ENCODE results near the gene C19orf81.

The C19orf81 gene

DNA sequence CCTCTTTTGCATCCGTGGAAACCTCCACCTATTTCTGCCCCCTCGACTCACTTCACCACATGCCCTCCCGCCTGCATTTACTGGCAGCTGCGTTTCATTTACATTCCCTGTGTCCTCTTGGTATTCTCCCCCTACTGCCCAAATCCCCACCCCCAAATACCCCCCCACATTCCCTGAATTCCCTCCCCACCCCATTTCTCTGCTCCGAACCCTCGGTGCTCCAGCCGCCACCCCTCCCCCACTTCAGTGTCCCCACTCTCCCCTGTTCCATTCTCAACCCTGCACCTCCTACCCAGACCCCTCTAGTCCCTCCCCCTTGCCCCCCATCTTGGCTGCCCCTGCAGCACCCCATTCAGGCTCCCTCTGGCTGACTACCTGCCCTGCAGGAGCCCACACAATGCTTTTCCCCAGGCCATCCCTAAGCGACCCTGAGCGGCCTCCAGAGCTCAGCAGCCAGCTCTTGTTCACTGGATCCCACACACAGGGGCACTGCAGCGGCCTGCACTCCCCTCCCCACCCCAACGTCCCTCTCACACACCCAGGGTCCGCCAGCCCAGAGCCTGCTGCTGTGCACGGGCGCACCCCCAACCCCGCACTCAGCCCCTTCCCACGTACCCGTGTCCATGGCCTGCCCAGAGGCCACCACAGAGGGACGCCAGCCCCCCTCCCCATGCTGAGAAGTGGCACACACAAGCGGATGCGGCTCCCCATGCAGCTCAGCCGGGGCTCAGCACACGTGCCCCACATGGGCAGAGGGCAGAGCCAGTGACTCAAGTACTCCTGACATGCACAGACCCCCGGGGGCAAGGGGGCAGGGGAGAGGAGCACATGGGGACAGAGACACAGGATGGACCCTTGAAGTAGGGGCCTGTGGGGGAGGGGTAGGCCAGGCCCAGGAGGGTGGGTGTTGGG is 44.1 kb downstream of the C19orf81 start:
- no peak for DNase-seq (ENCODE audit: low read depth)

DNA sequence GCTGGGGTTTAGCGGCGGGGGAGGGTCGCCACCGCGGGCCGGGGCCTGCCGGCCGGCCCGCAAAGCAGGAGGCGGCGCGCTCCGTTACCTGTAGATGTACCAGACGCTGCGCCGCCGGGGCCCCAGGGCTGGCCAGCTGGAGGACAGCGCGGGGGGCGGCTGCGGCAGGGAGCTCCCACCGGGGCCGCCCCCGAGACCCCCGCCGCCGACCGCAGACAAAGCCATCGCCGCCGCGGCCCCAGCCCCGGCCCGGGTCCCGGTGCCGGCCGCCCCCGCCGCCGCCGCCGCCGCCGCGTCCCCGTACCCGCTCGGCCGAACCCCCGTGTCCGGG is 45.5 kb downstream of the C19orf81 start:
- DNase-seq (ENCODE audit: low read depth): no peak
- TF ChIP-seq, protein P1, sequence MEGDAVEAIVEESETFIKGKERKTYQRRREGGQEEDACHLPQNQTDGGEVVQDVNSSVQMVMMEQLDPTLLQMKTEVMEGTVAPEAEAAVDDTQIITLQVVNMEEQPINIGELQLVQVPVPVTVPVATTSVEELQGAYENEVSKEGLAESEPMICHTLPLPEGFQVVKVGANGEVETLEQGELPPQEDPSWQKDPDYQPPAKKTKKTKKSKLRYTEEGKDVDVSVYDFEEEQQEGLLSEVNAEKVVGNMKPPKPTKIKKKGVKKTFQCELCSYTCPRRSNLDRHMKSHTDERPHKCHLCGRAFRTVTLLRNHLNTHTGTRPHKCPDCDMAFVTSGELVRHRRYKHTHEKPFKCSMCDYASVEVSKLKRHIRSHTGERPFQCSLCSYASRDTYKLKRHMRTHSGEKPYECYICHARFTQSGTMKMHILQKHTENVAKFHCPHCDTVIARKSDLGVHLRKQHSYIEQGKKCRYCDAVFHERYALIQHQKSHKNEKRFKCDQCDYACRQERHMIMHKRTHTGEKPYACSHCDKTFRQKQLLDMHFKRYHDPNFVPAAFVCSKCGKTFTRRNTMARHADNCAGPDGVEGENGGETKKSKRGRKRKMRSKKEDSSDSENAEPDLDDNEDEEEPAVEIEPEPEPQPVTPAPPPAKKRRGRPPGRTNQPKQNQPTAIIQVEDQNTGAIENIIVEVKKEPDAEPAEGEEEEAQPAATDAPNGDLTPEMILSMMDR (IDR thresholded peaks at IDR 0.05; ENCODE audit: low read depth, low read length): no peak
- TF ChIP-seq POLR2A (IDR thresholded peaks at IDR 0.05; ENCODE audit: extremely low read depth, insufficient read length): no peak
- TF ChIP-seq, protein P2, sequence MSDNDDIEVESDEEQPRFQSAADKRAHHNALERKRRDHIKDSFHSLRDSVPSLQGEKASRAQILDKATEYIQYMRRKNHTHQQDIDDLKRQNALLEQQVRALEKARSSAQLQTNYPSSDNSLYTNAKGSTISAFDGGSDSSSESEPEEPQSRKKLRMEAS (IDR thresholded peaks at IDR 0.05; ENCODE audit: low read depth, low read length): no peak
- no peak for TF ChIP-seq MYC (IDR thresholded peaks at IDR 0.05; ENCODE audit: low read depth, low read length)
- H3K4me3 ChIP-seq (ENCODE audit: low read depth, low read length): no peak overlapping the region

More for the DNA sequence above, 44.1 kb downstream of the C19orf81 start:
- TF ChIP-seq, protein P2 (IDR thresholded peaks at IDR 0.05; ENCODE audit: low read depth, low read length): no peak
- TF ChIP-seq, protein P1 (IDR thresholded peaks at IDR 0.05; ENCODE audit: low read depth, low read length): no peak
- TF ChIP-seq POLR2A (IDR thresholded peaks at IDR 0.05; ENCODE audit: extremely low read depth, insufficient read length) (no peak), MYC (IDR thresholded peaks at IDR 0.05; ENCODE audit: low read depth, low read length) (no peak)
- H3K4me3 ChIP-seq (ENCODE audit: low read depth, low read length): no peak overlapping the region

DNA sequence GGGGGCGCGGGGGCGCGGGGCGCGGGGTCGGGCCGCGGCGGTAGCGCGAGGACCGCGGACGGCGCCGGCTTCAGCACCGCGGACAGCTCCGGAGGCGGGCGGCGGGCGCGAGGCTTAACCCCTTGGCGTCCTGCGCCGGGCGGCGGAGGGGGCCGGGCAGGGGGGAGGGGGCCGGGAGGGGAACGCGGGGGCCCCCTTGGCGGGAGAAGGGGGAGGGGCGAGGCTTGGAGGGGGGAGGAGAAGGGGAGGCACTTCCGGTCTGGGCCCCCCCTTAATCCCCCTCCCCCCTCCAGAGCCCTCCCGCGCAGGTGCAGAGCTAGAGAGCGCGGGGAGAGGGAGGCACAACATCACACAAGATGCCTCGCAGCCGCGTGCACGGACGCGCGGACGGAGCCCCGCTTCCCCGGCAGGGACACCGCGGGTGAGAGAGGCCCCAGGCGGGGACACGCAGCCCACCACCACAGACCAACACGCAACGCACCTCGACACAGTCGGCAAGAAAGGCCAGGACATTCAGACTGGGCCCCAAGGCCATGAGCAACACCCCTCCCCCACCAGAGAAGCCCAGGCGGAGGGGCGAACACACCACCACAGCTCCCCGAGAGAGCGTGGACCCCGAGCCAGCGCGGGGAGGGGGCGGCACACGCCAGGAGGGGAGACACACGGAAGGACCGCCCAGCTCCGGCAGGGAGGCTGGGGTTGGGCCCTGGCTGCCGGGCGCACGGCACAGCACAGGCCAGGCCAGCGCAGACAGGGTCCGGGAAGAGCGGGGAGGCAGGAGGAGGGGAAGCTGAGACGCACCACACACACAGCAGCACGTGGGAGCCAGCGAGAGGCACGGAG is 46.2 kb downstream of the C19orf81 start:
- no peak for TF ChIP-seq POLR2A (IDR thresholded peaks at IDR 0.05; ENCODE audit: extremely low read depth, insufficient read length)
- TF ChIP-seq, protein P2 (IDR thresholded peaks at IDR 0.05; ENCODE audit: low read depth, low read length): peak; percentile 36; the same call in 1 of the 2 replicates
- H3K4me3 ChIP-seq (ENCODE audit: low read depth, low read length): no peak overlapping the region
- peak; percentile 43 for DNase-seq (ENCODE audit: low read depth)

DNA sequence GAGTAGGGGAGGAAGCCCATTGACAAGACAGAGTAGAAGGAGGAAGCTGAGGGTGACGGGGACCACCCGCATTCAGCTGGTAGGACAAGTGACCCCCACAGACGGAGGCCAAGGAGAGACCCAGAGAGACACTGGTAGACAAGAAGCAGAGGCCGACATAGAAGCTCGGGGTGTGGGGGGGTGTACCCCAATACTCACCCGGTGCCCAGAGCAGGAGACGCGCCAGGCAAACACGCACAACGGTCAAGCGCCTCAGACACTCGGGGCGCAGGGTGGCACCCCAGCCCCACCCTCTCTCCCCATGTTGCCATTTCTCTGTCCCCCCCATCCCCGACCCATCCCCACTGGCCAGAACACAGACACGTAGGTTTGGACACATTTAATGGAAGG is 46.8 kb downstream of the C19orf81 start:
- no peak overlapping the region for H3K4me3 ChIP-seq (ENCODE audit: low read depth, low read length)
- no peak for DNase-seq (ENCODE audit: low read depth)
- TF ChIP-seq MYC (IDR thresholded peaks at IDR 0.05; ENCODE audit: low read depth, low read length) (no peak), POLR2A (IDR thresholded peaks at IDR 0.05; ENCODE audit: extremely low read depth, insufficient read length) (no peak)
- TF ChIP-seq, protein P1 (IDR thresholded peaks at IDR 0.05; ENCODE audit: low read depth, low read length): no peak
- TF ChIP-seq, protein P2 (IDR thresholded peaks at IDR 0.05; ENCODE audit: low read depth, low read length): no peak

DNA sequence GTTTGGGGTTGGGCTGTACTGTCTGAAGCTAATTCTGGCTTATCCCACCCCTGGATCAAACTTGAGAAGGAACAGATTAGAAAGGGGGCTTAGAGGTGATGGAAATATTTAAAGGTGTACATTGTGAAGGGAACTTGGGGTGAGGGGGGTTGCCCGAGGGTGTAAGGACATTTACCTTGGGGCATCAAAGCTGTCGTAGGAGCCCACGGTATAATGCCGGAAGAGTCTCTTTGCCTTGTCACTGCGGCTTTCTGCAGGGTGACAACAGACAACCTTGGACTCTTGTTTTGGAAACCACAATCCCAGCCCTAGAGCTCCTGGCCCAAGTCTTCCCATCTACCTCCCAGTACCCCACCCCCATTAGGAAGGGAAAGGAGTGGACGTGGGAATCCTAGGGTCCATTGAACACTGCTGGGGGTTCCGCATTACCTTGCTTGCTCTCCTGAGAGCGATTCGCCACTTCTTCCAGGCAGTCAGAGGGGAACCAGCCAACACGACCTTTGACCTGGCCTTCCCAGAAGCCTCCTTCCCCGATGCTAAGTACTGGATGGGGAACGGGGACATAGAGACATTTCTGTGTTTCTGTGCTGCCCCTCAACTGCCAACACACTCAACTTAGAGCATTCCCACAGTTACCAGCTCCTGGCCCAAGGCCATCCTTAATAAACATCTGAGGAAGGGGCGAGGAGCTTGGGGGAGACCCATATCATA is 48.3 kb downstream of the C19orf81 start:
- H3K4me3 ChIP-seq (ENCODE audit: low read depth, low read length): no peak overlapping the region
- TF ChIP-seq MYC (IDR thresholded peaks at IDR 0.05; ENCODE audit: low read depth, low read length) (no peak), POLR2A (IDR thresholded peaks at IDR 0.05; ENCODE audit: extremely low read depth, insufficient read length) (no peak)
- TF ChIP-seq, protein P2 (IDR thresholded peaks at IDR 0.05; ENCODE audit: low read depth, low read length): no peak
- TF ChIP-seq, protein P1 (IDR thresholded peaks at IDR 0.05; ENCODE audit: low read depth, low read length): no peak
- no peak for DNase-seq (ENCODE audit: low read depth)

Data from NB4 (cell line).